SK-N-SH treated with all-trans-retinoic acid at 6 μM for 48 hours (cell line): ENCODE measurements around the gene PPARD.

Experiments used
- ESRRG ChIP-seq: fragments of 250-450 bp; sonication (Bioruptor Pico); IDR thresholded peaks from 2 replicates; pipeline ENCODE4 v1.6.1; 2021; ENCODE audit warnings: mild to moderate bottlenecking
- GLIS3 ChIP-seq: fragments of 250-450 bp; sonication (Bioruptor Pico); IDR thresholded peaks from 2 replicates; pipeline ENCODE4 v1.5.0; 2020; ENCODE audit warnings: mild to moderate bottlenecking, moderate library complexity
- POU6F1 ChIP-seq: fragments of 250-450 bp; sonication (Bioruptor Pico); IDR thresholded peaks from 2 replicates; pipeline ENCODE4 v1.8.0; 2021; ENCODE audit warnings: low read depth, mild to moderate bottlenecking, moderate library complexity, borderline replicate concordance
- SNAI2 ChIP-seq: fragments of 250-450 bp; sonication (Bioruptor Pico); IDR thresholded peaks from 2 replicates; pipeline ENCODE4 v1.5.0; 2020; ENCODE audit warnings: mild to moderate bottlenecking, moderate library complexity
- ZFP30 ChIP-seq: fragments of 450-650 bp; formaldehyde crosslinking; IDR thresholded peaks from 2 replicates; pipeline ENCODE4 v1.5.0; 2022; ENCODE audit warnings: mild to moderate bottlenecking, moderate library complexity

- TF ChIP-seq GLIS3 (CRISPR knock-in tag) (no peak), SNAI2 (no peak), ESRRG (CRISPR knock-in tag) (no peak), ZFP30 (CRISPR knock-in tag) (no peak), POU6F1 (CRISPR knock-in tag) (no peak)
Measured at GRCh38 chr6:35295036-35295435, 47.3 kb upstream of the PPARD start.
